Mononuclear cell (primary cell): ENCODE data around the gene TTC7B. TPM values are rescaled to one million over a fixed set of nuclear protein-coding genes. Genes with fewer than 3 reads are reported as not detected.

ENCODE experiments used
- H3K27me3 ChIP-seq: 2 replicates; pipeline ENCODE4 v1.6.0; 2011; ENCODE audit warnings: low read length, control low read depth; ENCODE audit not compliant: insufficient read depth
- H3K4me1 ChIP-seq: 2 replicates; pipeline ENCODE4 v1.5.1; 2011; ENCODE audit warnings: mild to moderate bottlenecking, low read length, control low read depth; ENCODE audit not compliant: insufficient read depth
- H3K4me3 ChIP-seq: 2 replicates; pipeline ENCODE4 v1.5.1; 2011; ENCODE audit warnings: mild to moderate bottlenecking, low read length, moderate library complexity
- H3K9me3 ChIP-seq: 2 replicates; pipeline ENCODE4 v1.5.1; 2011; ENCODE audit warnings: low read depth, mild to moderate bottlenecking, control low read depth, low read length
- total RNA-seq: library from RNA; depleted of rRNA; stranded (reverse); fragments of >200 nt; gene quantifications from one replicate; pipeline ENCODE4 v1.2.3, GENCODE V29; 2012

TTC7B gene
- total RNA-seq, 1 donor: 8.3 TPM

DNA sequence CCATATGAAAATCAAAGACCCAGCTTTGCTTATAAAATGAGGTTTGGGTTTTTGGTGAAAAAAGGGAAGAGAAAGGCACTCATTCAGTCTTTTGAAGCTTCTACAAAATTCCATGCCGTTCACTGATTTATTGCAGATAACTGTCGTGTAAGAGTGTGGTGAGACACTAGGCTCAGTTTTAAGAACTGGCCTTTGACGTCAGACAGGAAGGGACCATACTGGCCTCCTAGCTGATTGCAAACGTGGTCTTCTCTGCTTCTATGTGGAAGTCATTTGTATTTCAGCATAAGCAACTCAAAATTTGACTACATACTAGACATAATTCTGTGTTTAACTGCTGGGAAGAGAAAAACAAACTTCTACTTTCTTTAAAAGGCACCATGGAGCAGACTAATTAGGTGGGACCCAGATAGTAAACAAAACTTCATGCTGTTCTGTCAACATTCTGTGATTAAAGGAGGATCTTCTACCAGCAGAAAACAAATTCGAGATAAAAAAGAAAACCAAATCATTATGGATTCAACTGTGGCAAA, 168.7 kb downstream of the TTC7B start:
- no peaks in the 10 kb centered on the region for H3K9me3 ChIP-seq
- no peaks in the 10 kb centered on the region for H3K27me3 ChIP-seq
- H3K4me1 ChIP-seq: peaks cover 38% of the 10 kb centered on the region
- no peak overlapping the region for H3K4me3 ChIP-seq

DNA sequence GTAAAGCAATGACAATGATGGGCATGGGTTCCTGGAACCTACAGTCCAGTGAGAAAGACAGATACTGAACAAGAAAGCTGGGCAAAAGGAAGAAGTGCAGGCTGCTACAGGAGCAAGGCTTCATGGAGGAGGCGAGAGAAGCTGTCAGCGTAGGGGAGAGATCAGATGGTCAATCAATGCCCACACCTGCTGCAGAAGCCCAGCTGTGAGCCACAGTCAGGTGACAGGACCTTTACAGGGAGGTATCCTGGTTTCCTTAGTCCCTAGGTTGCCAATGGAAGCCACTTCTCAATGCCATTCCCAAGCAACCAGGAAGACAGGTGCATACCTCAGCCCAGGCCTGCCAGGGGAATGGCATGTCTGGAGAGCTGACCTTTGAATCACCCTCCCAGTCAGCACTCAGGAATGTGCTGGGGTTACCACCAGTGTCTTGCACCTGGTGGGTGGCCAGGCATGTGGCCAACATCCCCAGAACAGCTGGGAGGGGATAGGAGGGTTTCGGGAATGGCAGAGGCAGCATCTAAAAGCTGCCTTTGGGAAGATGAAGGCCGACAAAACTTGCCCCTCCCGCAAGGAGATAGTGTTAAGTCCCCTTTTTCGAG, 170.3 kb downstream of the TTC7B start:
- no peaks in the 10 kb centered on the region for H3K27me3 ChIP-seq
- H3K4me3 ChIP-seq: no peak overlapping the region
- no peaks in the 10 kb centered on the region for H3K9me3 ChIP-seq
- H3K4me1 ChIP-seq: peaks cover 38% of the 10 kb centered on the region

DNA sequence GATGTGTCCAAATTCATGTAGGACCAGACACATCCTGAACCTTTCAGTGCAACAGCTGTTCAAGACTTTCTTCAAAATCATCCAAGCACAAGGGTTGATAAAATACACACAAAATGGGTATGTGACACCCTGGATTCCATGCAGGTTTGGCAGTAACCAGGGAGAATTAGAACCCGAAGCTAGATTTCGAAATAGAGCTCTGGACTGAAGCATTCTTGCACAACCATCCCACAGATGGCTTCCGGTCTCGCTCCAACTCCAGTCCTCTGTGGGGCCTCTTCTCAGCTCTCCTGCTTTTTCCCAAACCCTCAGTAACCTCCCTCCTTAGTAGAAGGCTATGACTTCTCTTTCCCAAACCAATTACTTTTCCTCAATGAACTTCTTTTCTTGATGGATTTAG, 171.3 kb downstream of the TTC7B start:
- Histone ChIP-seq H3K9me3 (no peaks in the 10 kb centered on the region), H3K4me3 (no peak overlapping the region), H3K27me3 (no peaks in the 10 kb centered on the region), H3K4me1 (peaks cover 38% of the 10 kb centered on the region)

DNA sequence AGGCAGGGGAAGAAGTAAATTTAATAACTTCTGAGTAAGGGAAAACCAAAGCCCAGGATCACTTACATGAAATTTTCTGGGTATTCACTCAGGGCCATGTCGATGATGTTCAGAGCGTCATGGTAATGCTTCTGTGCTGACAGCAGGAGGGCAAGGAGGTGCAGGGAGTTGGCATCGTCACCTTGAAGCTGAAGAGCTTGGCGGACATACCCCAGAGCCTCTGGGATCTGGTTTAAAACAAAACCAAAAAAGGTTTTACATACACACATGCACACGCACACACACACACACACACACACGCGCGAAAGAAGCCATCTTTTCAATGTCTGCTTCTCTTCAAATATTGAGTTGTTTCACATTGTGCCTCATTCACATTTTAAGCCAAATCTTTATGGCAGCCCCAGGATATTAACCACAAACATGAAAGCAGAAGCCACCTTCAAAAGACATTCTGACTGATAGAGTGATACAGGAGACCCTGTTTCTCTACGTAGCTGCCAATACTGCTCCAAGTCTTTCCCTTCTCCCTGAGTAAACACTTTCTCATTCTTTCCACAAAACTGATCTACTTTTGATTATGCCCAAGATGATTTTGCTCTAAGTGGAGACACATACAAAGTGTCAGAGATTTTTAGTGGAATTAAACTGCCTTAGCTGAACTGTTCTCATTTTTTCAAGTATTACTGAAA, 172.1 kb downstream of the TTC7B start:
- Histone ChIP-seq H3K4me1 (peaks cover 42% of the 10 kb centered on the region), H3K4me3 (no peak overlapping the region), H3K9me3 (no peaks in the 10 kb centered on the region), H3K27me3 (no peaks in the 10 kb centered on the region)

DNA sequence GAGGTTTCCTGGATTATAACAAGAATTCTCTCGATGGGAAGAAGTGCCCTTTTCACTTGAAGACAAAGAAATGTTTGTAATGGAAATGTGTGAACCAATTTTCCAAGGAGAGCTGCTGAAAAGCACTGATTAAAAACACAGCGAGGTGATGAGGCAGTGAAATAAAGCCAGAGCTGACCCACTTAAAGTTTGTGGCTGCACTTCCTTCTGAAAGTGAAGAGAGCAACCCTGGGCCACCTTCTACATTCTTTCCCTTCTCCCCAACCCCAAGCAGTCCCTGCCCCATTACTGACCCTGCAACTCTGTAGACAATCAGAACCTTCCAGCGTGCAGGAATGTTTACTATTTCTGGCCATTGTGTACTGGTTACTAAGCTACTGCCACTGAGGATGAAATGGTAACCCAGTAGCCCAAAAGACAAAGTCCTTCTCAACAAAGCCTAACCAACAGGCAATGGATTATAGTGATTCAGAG, 173.9 kb downstream of the TTC7B start:
- Histone ChIP-seq H3K9me3 (no peaks in the 10 kb centered on the region), H3K4me3 (no peak overlapping the region), H3K4me1 (peaks cover 31% of the 10 kb centered on the region), H3K27me3 (no peaks in the 10 kb centered on the region)

DNA sequence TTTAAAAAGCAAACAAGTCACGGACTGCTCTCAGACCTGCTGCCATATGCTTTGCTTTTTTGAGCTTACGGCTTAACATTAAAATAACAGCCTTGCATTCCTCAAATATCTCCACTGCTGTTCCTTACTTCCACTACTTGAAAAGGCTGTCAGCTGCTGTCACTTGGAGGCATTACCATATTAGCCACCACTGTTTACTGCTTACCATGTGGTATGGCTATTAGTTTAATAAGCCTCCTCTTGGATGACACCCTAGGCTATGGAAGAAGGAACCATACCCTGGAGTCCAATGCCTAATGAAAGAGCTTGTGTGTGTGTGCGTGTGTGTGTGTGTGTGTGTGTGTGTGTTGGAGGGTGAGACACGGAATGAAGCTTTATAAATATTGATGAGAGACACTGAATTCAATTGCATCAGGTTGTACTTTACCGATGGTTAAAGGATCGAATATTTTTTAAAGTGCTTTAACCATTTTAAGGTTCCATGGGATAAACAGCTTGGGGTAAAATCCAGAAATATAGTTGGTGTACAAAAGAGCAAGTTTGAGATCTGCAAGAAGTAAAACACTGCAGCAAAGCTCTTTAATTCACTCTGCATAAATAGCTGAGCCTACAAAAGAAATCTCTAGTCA, 174.5 kb downstream of the TTC7B start:
- Histone ChIP-seq H3K4me3 (no peak overlapping the region), H3K9me3 (no peaks in the 10 kb centered on the region), H3K27me3 (no peaks in the 10 kb centered on the region), H3K4me1 (peaks cover 28% of the 10 kb centered on the region)

DNA sequence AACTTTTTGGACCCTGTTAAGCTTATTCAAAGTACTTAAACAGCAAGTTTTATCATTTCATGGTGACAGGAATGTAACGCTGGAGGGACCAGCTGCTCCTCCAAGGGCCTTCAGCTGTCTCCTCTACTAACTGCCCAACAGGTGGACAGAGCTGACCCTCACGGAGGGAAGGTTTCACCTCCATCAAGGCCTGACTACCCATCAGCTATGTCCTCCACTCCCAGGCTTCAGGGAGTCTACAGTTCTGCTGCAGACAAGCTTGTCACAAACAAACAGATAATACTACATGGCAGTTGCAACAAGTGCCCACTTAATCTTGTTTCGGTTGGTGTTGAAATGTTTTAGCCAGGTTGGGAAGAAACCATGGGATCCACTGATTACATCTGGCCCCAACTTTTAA, 175.1 kb downstream of the TTC7B start:
- Histone ChIP-seq H3K4me3 (no peak overlapping the region), H3K4me1 (peaks cover 28% of the 10 kb centered on the region), H3K27me3 (no peaks in the 10 kb centered on the region), H3K9me3 (no peaks in the 10 kb centered on the region)

DNA sequence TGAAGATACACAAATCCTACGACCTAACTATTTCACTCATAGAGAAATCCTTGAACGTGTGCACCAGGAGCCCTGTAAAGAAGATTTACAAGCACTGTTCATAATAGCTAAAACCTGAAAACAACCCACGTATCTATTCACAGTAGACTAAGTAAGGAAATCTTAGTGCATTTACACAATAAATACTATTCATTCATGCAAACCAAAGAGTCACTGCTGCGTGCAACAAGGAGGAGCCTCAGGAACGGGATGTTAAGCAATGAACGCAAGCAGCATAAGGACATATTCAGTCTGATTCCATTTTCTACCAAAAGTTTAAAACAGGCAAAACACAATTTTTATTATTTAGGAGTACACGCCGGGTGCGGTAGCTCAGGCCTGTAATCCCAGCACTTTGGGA, 176.6 kb downstream of the TTC7B start:
- no peak overlapping the region for H3K4me3 ChIP-seq
- H3K9me3 ChIP-seq: no peaks in the 10 kb centered on the region
- no peaks in the 10 kb centered on the region for H3K27me3 ChIP-seq
- peaks cover 13% of the 10 kb centered on the region for H3K4me1 ChIP-seq

DNA sequence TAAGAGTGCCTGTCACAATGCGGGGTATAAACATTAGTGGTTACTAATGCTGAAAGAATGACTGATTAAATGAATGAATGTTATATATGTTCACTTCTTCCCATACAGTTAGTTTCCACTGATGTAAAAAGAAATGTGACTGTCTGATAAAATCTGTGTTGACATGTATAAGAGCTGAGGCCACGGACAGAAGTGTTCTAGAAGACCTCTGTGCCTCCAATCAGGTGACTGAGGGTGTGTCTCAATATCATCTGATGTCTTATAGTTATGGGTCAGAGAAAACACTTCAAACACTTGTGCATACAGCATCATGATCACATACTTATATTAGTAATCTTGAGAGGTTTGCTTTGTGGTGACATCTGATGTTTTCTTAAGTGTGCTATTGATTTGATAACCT, 183.4 kb downstream of the TTC7B start:
- no peaks in the 10 kb centered on the region for H3K27me3 ChIP-seq
- H3K4me3 ChIP-seq: no peak overlapping the region
- no peaks in the 10 kb centered on the region for H3K9me3 ChIP-seq
- peaks cover 41% of the 10 kb centered on the region for H3K4me1 ChIP-seq

DNA sequence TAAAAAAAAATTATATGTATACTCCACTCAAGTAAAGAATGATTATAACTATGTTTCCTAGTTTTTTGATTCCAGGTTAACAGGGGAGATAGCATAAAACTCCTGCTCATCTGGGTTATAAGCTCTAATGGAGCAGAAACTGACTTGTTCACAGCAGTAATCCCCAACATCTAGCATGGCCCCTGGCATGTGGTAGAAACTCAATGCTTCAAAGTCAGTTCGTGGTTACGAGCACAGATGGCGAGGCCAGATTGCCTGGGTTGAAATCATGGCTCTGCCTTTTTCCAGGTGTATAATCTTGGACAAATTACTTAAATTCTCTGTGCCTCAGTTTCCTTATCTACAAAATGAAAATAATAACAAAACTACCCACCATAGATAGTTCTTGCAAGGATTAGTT, 183.8 kb downstream of the TTC7B start:
- Histone ChIP-seq H3K4me1 (peaks cover 41% of the 10 kb centered on the region), H3K9me3 (no peaks in the 10 kb centered on the region), H3K27me3 (no peaks in the 10 kb centered on the region), H3K4me3 (no peak overlapping the region)

DNA sequence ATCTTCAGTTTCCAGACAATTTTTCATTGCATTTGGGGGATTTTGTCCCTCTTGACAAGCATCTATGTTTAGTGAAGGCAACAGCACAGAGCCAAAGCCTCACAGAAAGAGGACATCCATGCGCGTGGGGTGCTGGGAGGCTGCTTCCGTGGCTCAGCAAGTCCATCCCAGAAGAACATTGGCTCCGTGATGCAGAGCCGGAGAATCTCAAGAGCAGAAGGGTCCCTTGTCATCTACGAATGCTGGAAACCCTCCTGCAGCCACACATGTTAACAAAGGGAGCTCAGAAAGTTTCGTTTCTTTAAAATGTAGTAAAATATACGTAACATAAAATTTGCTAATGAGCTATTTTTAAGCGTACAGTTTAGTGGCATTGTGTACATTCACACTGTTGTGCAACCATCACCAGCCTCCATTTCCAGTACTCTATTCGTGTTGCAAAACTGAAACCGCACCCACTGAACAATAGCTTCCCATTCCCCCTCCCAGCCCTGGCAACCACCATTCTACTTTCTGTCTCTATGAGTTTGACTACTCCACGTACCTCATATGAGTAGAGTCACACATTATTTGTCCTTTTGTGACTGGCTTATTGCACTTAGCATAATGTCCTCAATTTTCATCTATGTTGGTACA, 185.9 kb downstream of the TTC7B start:
- H3K4me1 ChIP-seq: peaks cover 44% of the 10 kb centered on the region
- H3K27me3 ChIP-seq: no peaks in the 10 kb centered on the region
- no peak overlapping the region for H3K4me3 ChIP-seq
- H3K9me3 ChIP-seq: no peaks in the 10 kb centered on the region

DNA sequence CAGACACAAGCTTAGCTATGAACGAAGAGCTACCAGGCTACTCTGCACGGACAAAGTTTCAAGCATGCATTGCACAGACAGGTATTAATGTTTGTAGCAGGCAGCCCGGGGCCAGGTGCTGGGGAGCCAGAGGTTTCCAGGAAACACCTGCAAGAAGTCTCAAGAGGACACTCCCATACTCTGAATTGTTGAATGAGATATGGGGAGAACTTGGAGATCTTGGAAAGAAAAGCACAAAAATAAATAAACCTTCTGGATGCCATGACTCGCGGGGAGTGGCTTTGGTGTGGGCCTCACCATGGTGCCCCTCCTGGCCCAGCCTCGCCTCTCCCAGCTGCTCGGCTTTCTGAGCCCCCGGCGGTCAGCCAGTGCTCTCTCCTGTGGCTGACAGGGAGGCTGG, 186.8 kb downstream of the TTC7B start:
- peaks cover 52% of the 10 kb centered on the region for H3K4me1 ChIP-seq

DNA sequence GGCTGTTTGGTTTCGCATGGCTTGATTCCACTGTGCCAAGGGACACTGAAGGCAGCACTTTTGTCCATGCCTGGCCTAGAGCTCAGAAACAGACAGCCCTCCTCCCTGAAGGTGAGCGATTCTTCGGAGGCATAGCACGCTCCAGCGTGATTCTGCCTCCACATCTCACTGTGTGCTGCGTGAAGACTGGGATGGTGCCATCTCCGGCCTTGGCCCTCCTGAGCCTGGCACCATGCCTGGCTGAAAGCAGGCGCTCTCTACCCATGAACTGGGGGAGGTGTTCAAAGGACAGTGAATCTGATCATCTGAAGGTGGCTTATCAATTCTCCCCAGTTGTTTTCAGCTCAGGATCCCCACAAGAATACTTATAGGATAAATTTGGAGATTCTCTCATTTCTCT, 187.4 kb downstream of the TTC7B start:
- no peak overlapping the region for H3K4me3 ChIP-seq
- H3K9me3 ChIP-seq: no peaks in the 10 kb centered on the region
- H3K27me3 ChIP-seq: no peaks in the 10 kb centered on the region
- peaks cover 59% of the 10 kb centered on the region for H3K4me1 ChIP-seq

More for the DNA sequence above, 186.8 kb downstream of the TTC7B start:
- no peak overlapping the region for H3K4me3 ChIP-seq
- no peaks in the 10 kb centered on the region for H3K27me3 ChIP-seq
- no peaks in the 10 kb centered on the region for H3K9me3 ChIP-seq

DNA sequence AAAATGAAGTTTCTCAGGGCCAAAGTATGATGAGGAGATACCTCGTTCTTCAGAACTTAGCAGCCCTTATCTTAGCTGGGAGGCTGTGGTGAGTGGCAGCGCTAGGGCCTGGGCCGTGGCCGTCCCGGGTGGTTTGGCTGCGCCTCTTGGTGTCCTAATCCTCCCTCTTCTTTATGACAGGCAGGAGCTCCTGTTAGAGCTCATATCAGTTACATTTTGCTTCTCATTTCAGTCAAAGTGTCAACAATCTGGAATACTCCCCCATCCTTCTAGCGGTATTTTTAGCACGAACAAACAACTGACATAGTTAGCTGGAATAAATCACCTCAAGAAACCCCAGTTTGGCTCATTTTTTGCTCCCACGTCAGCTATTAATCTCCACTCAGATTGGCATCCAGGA, 188.8 kb downstream of the TTC7B start:
- Histone ChIP-seq H3K27me3 (no peaks in the 10 kb centered on the region), H3K4me3 (no peak overlapping the region), H3K9me3 (no peaks in the 10 kb centered on the region), H3K4me1 (peaks cover 61% of the 10 kb centered on the region)

DNA sequence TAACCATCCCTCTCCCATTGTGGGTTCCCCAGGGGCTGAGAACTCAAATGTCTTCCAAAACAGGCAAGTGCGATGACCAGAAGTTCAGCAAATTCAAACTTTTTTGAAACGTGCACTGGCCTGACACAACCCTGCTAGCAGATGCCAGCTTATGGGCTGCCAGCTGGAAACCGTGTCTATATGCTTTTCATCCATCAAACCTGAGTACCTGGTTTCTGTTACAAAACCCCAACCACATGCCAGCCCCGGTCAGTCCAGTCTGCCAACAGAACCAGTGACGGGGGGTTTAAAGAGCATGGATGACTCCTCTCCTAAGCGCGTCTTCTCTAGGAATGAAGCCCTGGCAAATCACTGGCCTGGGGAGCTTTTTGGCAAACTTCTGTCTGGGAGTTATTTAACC, 189.7 kb downstream of the TTC7B start:
- Histone ChIP-seq H3K4me3 (no peak overlapping the region), H3K9me3 (no peaks in the 10 kb centered on the region), H3K27me3 (no peaks in the 10 kb centered on the region), H3K4me1 (peaks cover 56% of the 10 kb centered on the region)
